Activated CD8-positive, alpha-beta memory T cell treated with anti-CD3 and anti-CD28 coated beads, Interleukin-2, amount 10 ng/mL, durations not matched to agents 7 days and 5 days (primary cell): ENCODE data around the gene PKN1. TPM values are rescaled to one million over a fixed set of nuclear protein-coding genes. Genes with fewer than 3 reads are reported as not detected.

Source experiments
- ATAC-seq: fragments of 150-1000 bp; cut with Tn5 transposase; one replicate; pipeline ENCODE4 v1.10.0; 2021; ENCODE audit warnings: moderate library complexity
- CTCF ChIA-PET: fragments of 350-600 bp; sonication (Branson Sonifier 250); formaldehyde crosslinking; loops from one replicate; lab custom pipeline; 2021; ENCODE audit warnings: antibody characterized with exemption; lab: Charles Lee
- DNase-seq: peaks from one replicate; pipeline ENCODE4 v3.0.0-alpha.2; 2020
- H3K27ac Mint-ChIP-seq: one replicate; pipeline ENCODE4 v1.8.0; 2021; ENCODE audit warnings: mild to moderate bottlenecking, mixed read lengths
- H3K27me3 Mint-ChIP-seq: one replicate; pipeline ENCODE4 v1.8.0; 2021; ENCODE audit warnings: mixed read lengths
- H3K36me3 Mint-ChIP-seq: one replicate; pipeline ENCODE4 v1.8.0; 2021; ENCODE audit warnings: mild to moderate bottlenecking, mixed read lengths
- H3K4me1 Mint-ChIP-seq: one replicate; pipeline ENCODE4 v1.8.0; 2021; ENCODE audit warnings: mixed read lengths
- H3K4me3 Mint-ChIP-seq: one replicate; pipeline ENCODE4 v1.8.0; 2021; ENCODE audit warnings: mild to moderate bottlenecking, moderate library complexity, mixed read lengths
- H3K9me3 Mint-ChIP-seq: one replicate; pipeline ENCODE4 v1.8.0; 2022; ENCODE audit warnings: low read depth, mixed read lengths
- total RNA-seq, 2 experiments: library from RNA; stranded (reverse); gene quantifications; one replicate each; pipeline ENCODE4 v1.2.3, GENCODE V29; 2021

PKN1 gene
- total RNA-seq, 2 experiments from 2014 or later, result 224 to 236 TPM

DNA sequence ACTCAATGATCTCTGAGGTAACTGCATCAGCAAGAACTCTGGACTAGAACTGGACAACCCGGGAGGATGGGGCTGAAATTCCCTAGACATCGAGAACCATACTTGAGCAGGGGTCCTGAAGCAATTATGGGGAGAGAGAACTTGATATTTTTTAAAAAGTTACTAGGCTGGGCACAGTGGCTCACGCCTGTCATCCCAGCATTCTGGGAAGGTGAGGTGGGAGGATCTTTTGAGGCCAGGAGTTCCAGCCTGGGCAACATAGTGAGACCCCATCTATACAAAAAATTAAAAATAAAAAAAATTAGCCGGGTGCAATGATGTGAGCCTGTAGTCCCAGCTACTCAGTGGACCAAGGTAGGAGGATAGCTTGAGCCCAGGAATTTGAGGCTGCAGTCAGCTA is 87.4 kb downstream of the PKN1 start:
- no peak overlapping the region for H3K4me3 Mint-ChIP-seq
- no peak for ATAC-seq
- H3K36me3 Mint-ChIP-seq, result peaks cover 18% of the 10 kb centered on the region
- H3K9me3 Mint-ChIP-seq, result no peaks in the 10 kb centered on the region
- H3K27ac Mint-ChIP-seq, result peak overlapping the region; percentile 92
- H3K27me3 Mint-ChIP-seq, result no peaks in the 10 kb centered on the region
- CTCF ChIA-PET, result interaction anchor here (0.6 to 2.7 kb wide), 4 partner anchors 9 to 384 kb away, joined by 3 to 15 read pairs (median 4); partner anchors contain the start of gene ASF1B
- peaks cover 58% of the 10 kb centered on the region for H3K4me1 Mint-ChIP-seq
- no peak for DNase-seq

Other genes starting within 250 kb of the PKN1 start
- 1 to 10 TPM; 3.7 to 4.3 TPM for gene ADGRL1, start 227.1 kb upstream of the PKN1 start, total RNA-seq
- 100 to 1,000 TPM; 276 to 311 TPM for gene ADGRE5, start 51.9 kb upstream of the PKN1 start, total RNA-seq
- 100 to 1,000 TPM; 273 to 311 TPM for gene DDX39A, start 14.0 kb upstream of the PKN1 start, total RNA-seq
- gene PTGER1, start 42.0 kb downstream of the PKN1 start, total RNA-seq, result under 1 TPM in 1 of 2 experiments, not detected in 1; 0.40 TPM
- 10 to 100 TPM; 26.2 to 30.8 TPM for gene GIPC1, start 62.8 kb downstream of the PKN1 start, total RNA-seq
- 100 to 1,000 TPM in 1 of 2 experiments, 10 to 100 TPM in 1; 86.0 to 103 TPM for gene DNAJB1, start 85.1 kb downstream of the PKN1 start, total RNA-seq
- 100 to 1,000 TPM; 142 to 176 TPM for gene TECR, start 96.3 kb downstream of the PKN1 start, total RNA-seq
- gene NDUFB7, start 138.8 kb downstream of the PKN1 start, total RNA-seq, result 100 to 1,000 TPM; 113 to 129 TPM
- not detected for gene CLEC17A, start 149.8 kb downstream of the PKN1 start, total RNA-seq
- gene ADGRE3, start 241.5 kb downstream of the PKN1 start, total RNA-seq, result not detected